ENCODE results near the gene INPP4B. TPM values are rescaled to one million over a fixed set of nuclear protein-coding genes. Genes with fewer than 3 reads are reported as not detected.

INPP4B gene
- total and polyA plus RNA-seq, 2 donors from 2014 or later = 2.6 to 18.9 TPM

GRCh38 chr4:142282870-142283431 lies 563.1 kb downstream of the INPP4B start:
- Histone ChIP-seq H3K4me3 (ENCODE audit: low read length in 3 of 3) (no peak overlapping the region), H3K27ac (ENCODE audit: low read depth in 2 of 2, low read length in 2 of 2) (no peak overlapping the region), H3K4me1 (ENCODE audit: control insufficient read depth in 2 of 3, insufficient read depth in 2 of 3, low read depth in 1 of 3, low read length in 3 of 3) (no peaks in the 10 kb centered on the region), H3K27me3 (ENCODE audit: control insufficient read depth, insufficient read depth, low read length) (no peaks in the 10 kb centered on the region), H3K9ac (ENCODE audit: low read length in 3 of 3) (no peak overlapping the region), H3K9me3 (ENCODE audit: control insufficient read depth in 2 of 3, insufficient read depth in 1 of 3, low read length in 3 of 3) (no peaks in the 10 kb centered on the region), H3K36me3 (ENCODE audit: control insufficient read depth in 2 of 3, insufficient read depth in 3 of 3, low read length in 3 of 3) (no peaks in the 10 kb centered on the region)
- DNase-seq = peak in 2 of 5 donors; percentile 9 to 13
- FAIRE-seq = no peak
- peak; percentile 29 for TF ChIP-seq CTCF (IDR thresholded peaks at IDR 0.05; ENCODE audit: borderline replicate concordance, extremely low read depth, insufficient read depth)
- intact Hi-C loops (cut with DNase I) = no loop called here

GRCh38 chr4:142281999-142282398 lies 564.1 kb downstream of the INPP4B start:
- no peaks in the 10 kb centered on the region for H3K9me3 ChIP-seq (ENCODE audit: control insufficient read depth in 2 of 3, insufficient read depth in 1 of 3, low read length in 3 of 3)
- intact Hi-C loops (cut with DNase I) = no loop called here
- no peak overlapping the region for H3K9ac ChIP-seq (ENCODE audit: low read length in 3 of 3)
- H3K36me3 ChIP-seq (ENCODE audit: control insufficient read depth in 2 of 3, insufficient read depth in 3 of 3, low read length in 3 of 3) = no peaks in the 10 kb centered on the region
- no peaks in the 10 kb centered on the region for H3K4me1 ChIP-seq (ENCODE audit: control insufficient read depth in 2 of 3, insufficient read depth in 2 of 3, low read depth in 1 of 3, low read length in 3 of 3)
- FAIRE-seq = no peak
- TF ChIP-seq CTCF (IDR thresholded peaks at IDR 0.05; ENCODE audit: borderline replicate concordance, extremely low read depth, insufficient read depth) = no peak
- no peaks in the 10 kb centered on the region for H3K27me3 ChIP-seq (ENCODE audit: control insufficient read depth, insufficient read depth, low read length)
- H3K27ac ChIP-seq (ENCODE audit: low read depth in 2 of 2, low read length in 2 of 2) = no peak overlapping the region
- no peak for DNase-seq
- H3K4me3 ChIP-seq (ENCODE audit: low read length in 3 of 3) = no peak overlapping the region

- DNase-seq (no peak), FAIRE-seq (no peak)
- H3K27me3 ChIP-seq (ENCODE audit: control insufficient read depth, insufficient read depth, low read length) = no peaks in the 10 kb centered on the region
- no peaks in the 10 kb centered on the region for H3K4me1 ChIP-seq (ENCODE audit: control insufficient read depth in 2 of 3, insufficient read depth in 2 of 3, low read depth in 1 of 3, low read length in 3 of 3)
- no peaks in the 10 kb centered on the region for H3K36me3 ChIP-seq (ENCODE audit: control insufficient read depth in 2 of 3, insufficient read depth in 3 of 3, low read length in 3 of 3)
- H3K9me3 ChIP-seq (ENCODE audit: control insufficient read depth in 2 of 3, insufficient read depth in 1 of 3, low read length in 3 of 3) = no peaks in the 10 kb centered on the region
- H3K4me3 ChIP-seq (ENCODE audit: low read length in 3 of 3) = no peak overlapping the region
- intact Hi-C loops (cut with DNase I) = no loop called here
- no peak overlapping the region for H3K27ac ChIP-seq (ENCODE audit: low read depth in 2 of 2, low read length in 2 of 2)
- H3K9ac ChIP-seq (ENCODE audit: low read length in 3 of 3) = no peak overlapping the region
- no peak for TF ChIP-seq CTCF (IDR thresholded peaks at IDR 0.05; ENCODE audit: borderline replicate concordance, extremely low read depth, insufficient read depth)
These were observed 567.4 kb downstream of the INPP4B start for GRCh38 chr4:142278663-142279062.

GRCh38 chr4:142278171-142278570 lies 567.9 kb downstream of the INPP4B start:
- H3K4me1 ChIP-seq (ENCODE audit: control insufficient read depth in 2 of 3, insufficient read depth in 2 of 3, low read depth in 1 of 3, low read length in 3 of 3) = no peaks in the 10 kb centered on the region
- no peak for DNase-seq
- intact Hi-C loops (cut with DNase I) = no loop called here
- H3K9me3 ChIP-seq (ENCODE audit: control insufficient read depth in 2 of 3, insufficient read depth in 1 of 3, low read length in 3 of 3) = no peaks in the 10 kb centered on the region
- FAIRE-seq = no peak
- no peak overlapping the region for H3K27ac ChIP-seq (ENCODE audit: low read depth in 2 of 2, low read length in 2 of 2)
- no peak for TF ChIP-seq CTCF (IDR thresholded peaks at IDR 0.05; ENCODE audit: borderline replicate concordance, extremely low read depth, insufficient read depth)
- H3K27me3 ChIP-seq (ENCODE audit: control insufficient read depth, insufficient read depth, low read length) = no peaks in the 10 kb centered on the region
- no peaks in the 10 kb centered on the region for H3K36me3 ChIP-seq (ENCODE audit: control insufficient read depth in 2 of 3, insufficient read depth in 3 of 3, low read length in 3 of 3)
- no peak overlapping the region for H3K9ac ChIP-seq (ENCODE audit: low read length in 3 of 3)
- H3K4me3 ChIP-seq (ENCODE audit: low read length in 3 of 3) = no peak overlapping the region
